ENCODE results near the gene MZT2A. TPM values are rescaled to one million over a fixed set of nuclear protein-coding genes. Genes with fewer than 3 reads are reported as not detected.
A peak's percentile ranks its signal among the peaks of the same experiment; 100 is the strongest.
"Not testable (repeated sequence)": the region's sequence is repeated elsewhere in the genome, so short reads cannot be mapped to it uniquely, and the experiment has no call there.

The MZT2A gene
- total RNA-seq, 4 donors from 2014 or later = 7.9 to 112 (median 68.7) TPM

- Histone ChIP-seq H3K27me3 (no peaks in the 10 kb centered on the region), H3K36me3 (no peaks in the 10 kb centered on the region), H3K27ac (peak overlapping the region; percentile 88 to 92), H3K9me3 (no peaks in the 10 kb centered on the region), H3K4me3 (peak overlapping the region; percentile 74 to 76), H3K4me1 (no peaks in the 10 kb centered on the region)
- TF ChIP-seq POLR2A (IDR thresholded peaks at IDR 0.05) (peak in 1 of 2 donors; percentile 38), CTCF (IDR thresholded peaks at IDR 0.05) (peak; percentile 57 to 85 (median 79))
- intact Hi-C loops (cut with DNase I; ENCODE audit: low total_unique reads) = no loop called here
- DNase-seq = peak; percentile 87 to 93
These were observed 411 bp upstream of the MZT2A start for GRCh38 chr2:131492418-131493198.

- intact Hi-C loops (cut with DNase I; ENCODE audit: low total_unique reads) = not testable (repeated sequence)
- H3K27ac ChIP-seq = peak overlapping the region in 1 of 2 donors; percentile 38
These were observed 744 bp downstream of the MZT2A start for GRCh38 chr2:131491469-131491836.

GRCh38 chr2:131490616-131491468, 1.4 kb downstream of the MZT2A start:
- peak overlapping the region; percentile 30 to 76 for H3K4me3 ChIP-seq
- H3K4me1 ChIP-seq; intact Hi-C loops (cut with DNase I; ENCODE audit: low total_unique reads); H3K36me3 ChIP-seq; H3K27me3 ChIP-seq; H3K9me3 ChIP-seq: not testable (repeated sequence)
- H3K27ac ChIP-seq = peak overlapping the region in 1 of 2 donors; percentile 38
- peak in 1 of 2 donors; percentile 40 for DNase-seq

More at GRCh38 chr2:131491469-131491836, 744 bp downstream of the MZT2A start:
- not testable (repeated sequence) for DNase-seq, H3K4me1 ChIP-seq, H3K9me3 ChIP-seq, H3K36me3 ChIP-seq, H3K27me3 ChIP-seq
- H3K4me3 ChIP-seq = peak overlapping the region; percentile 30 to 76

- no peak for DNase-seq
- Histone ChIP-seq H3K36me3 (no peaks in the 10 kb centered on the region), H3K4me3 (no peak overlapping the region), H3K27me3 (no peaks in the 10 kb centered on the region), H3K4me1 (no peaks in the 10 kb centered on the region), H3K27ac (no peak overlapping the region), H3K9me3 (no peaks in the 10 kb centered on the region)
- no peak for TF ChIP-seq CTCF (IDR thresholded peaks at IDR 0.05)
- no peak for TF ChIP-seq POLR2A (IDR thresholded peaks at IDR 0.05)
- intact Hi-C loops (cut with DNase I; ENCODE audit: low total_unique reads) = no loop called here
These were observed 3.6 kb downstream of the MZT2A start for GRCh38 chr2:131488306-131489205.

GRCh38 chr2:131486201-131486902, 5.8 kb downstream of the MZT2A start:
- H3K4me1 ChIP-seq; H3K27me3 ChIP-seq; H3K27ac ChIP-seq; H3K36me3 ChIP-seq; intact Hi-C loops (cut with DNase I; ENCODE audit: low total_unique reads); H3K4me3 ChIP-seq; H3K9me3 ChIP-seq; DNase-seq: not testable (repeated sequence)

GRCh38 chr2:131484906-131485460, 7.2 kb downstream of the MZT2A start:
- intact Hi-C loops (cut with DNase I; ENCODE audit: low total_unique reads); H3K27me3 ChIP-seq: not testable (repeated sequence)

GRCh38 chr2:131483981-131484820, 8.0 kb downstream of the MZT2A start:
- H3K4me3 ChIP-seq; H3K27ac ChIP-seq; DNase-seq; H3K27me3 ChIP-seq; H3K4me1 ChIP-seq; H3K9me3 ChIP-seq; intact Hi-C loops (cut with DNase I; ENCODE audit: low total_unique reads); H3K36me3 ChIP-seq: not testable (repeated sequence)

More at GRCh38 chr2:131484906-131485460, 7.2 kb downstream of the MZT2A start:
- not testable (repeated sequence) for H3K9me3 ChIP-seq, DNase-seq, H3K4me1 ChIP-seq, H3K4me3 ChIP-seq, H3K27ac ChIP-seq, H3K36me3 ChIP-seq

- not testable (repeated sequence) for H3K27ac ChIP-seq
These were observed 9.6 kb downstream of the MZT2A start for GRCh38 chr2:131482506-131483155.

More at GRCh38 chr2:131482506-131483155, 9.6 kb downstream of the MZT2A start:
- intact Hi-C loops (cut with DNase I; ENCODE audit: low total_unique reads); H3K27me3 ChIP-seq; H3K4me1 ChIP-seq; H3K36me3 ChIP-seq; H3K4me3 ChIP-seq; DNase-seq; H3K9me3 ChIP-seq: not testable (repeated sequence)

Data from uterus (tissue), 4 donors.